Breast epithelium (tissue), 4 donors: ENCODE measurements around the gene SH2D3C. TPM values are rescaled to one million over a fixed set of nuclear protein-coding genes. Genes with fewer than 3 reads are reported as not detected.

ENCODE experiments used
- DNase-seq, 2 donors: peaks; one replicate each; pipeline ENCODE4 v3.0.0-alpha.2; 2019; ENCODE audit warnings: low spot score in 2 of 2
- H3K27ac ChIP-seq, 2 donors: fragments of 200-600 bp; sonication (generic) in 1 of 2; one replicate each; pipeline ENCODE4 v1.5.1; 2016 to 2019; ENCODE audit warnings: mild to moderate bottlenecking in 1 of 2
- H3K27me3 ChIP-seq, 2 donors: fragments of 200-600 bp; sonication (generic) in 1 of 2; one replicate each; pipeline versions ENCODE4 v1.5.1 to v1.6.0; 2017 to 2019; ENCODE audit warnings: control low read depth in 1 of 2, mild to moderate bottlenecking in 1 of 2
- H3K36me3 ChIP-seq: fragments of 200-600 bp; one replicate; pipeline ENCODE4 v1.5.1; 2019
- H3K4me1 ChIP-seq, 2 donors: fragments of 200-600 bp; sonication (generic); one replicate each; pipeline ENCODE4 v1.5.1; 2016 to 2019; ENCODE audit warnings: control low read depth in 1 of 2
- H3K4me3 ChIP-seq, 3 donors: fragments of 200-600 bp; sonication (generic); 1 replicate in 2 of 3; 2 replicates in 1 of 3; pipeline ENCODE4 v1.5.1; 2016 to 2019; ENCODE audit warnings: mild to moderate bottlenecking in 3 of 3, moderate library complexity in 2 of 3
- H3K9me3 ChIP-seq, 2 donors: fragments of 200-600 bp; sonication (generic) in 1 of 2; one replicate each; pipeline ENCODE4 v1.5.1; 2016 to 2019; ENCODE audit warnings: control low read depth in 1 of 2
- CTCF ChIP-seq, 3 donors: fragments of 450-650 bp; IDR thresholded peaks; one replicate each; pipeline ENCODE4 v1.5.1; 2016 to 2017; ENCODE audit warnings: antibody characterized with exemption in 3 of 3, mild to moderate bottlenecking in 3 of 3, moderate library complexity in 3 of 3
- POLR2A ChIP-seq: fragments of 450-650 bp; IDR thresholded peaks from one replicate; pipeline ENCODE4 v1.6.1; 2016; ENCODE audit warnings: antibody characterized with exemption, mild to moderate bottlenecking, moderate library complexity
- POLR2AphosphoS5 ChIP-seq, 3 donors: sonication (generic); formaldehyde crosslinking; IDR thresholded peaks; one replicate each; pipeline ENCODE4 v1.6.1; 2017; ENCODE audit warnings: antibody characterized with exemption in 3 of 3
- intact Hi-C: fragments of 100-400 bp; cut with DNase I; formaldehyde crosslinking; loops from one replicate; pipeline ENCODE4 v1.15.1; 2023; ENCODE audit warnings: low total_unique reads
- total RNA-seq, 3 donors: library from RNA; depleted of rRNA; stranded (reverse); fragments of >200 nt; gene quantifications; one replicate each; pipeline ENCODE4 v1.1.0, GENCODE V29; 2016

The SH2D3C gene
- total RNA-seq, 3 donors from 2014 or later, result 6.0 to 15.4 (median 6.9) TPM

- intact Hi-C loops, result no loop called here
- H3K27ac ChIP-seq, result peak overlapping the region; percentile 92 to 96
- peaks cover 9 to 10% of the 10 kb centered on the region in 2 donors for H3K4me1 ChIP-seq
- no peaks in the 10 kb centered on the region for H3K9me3 ChIP-seq
- H3K4me3 ChIP-seq, result peak overlapping the region; percentile 66 to 77 (median 73)
- H3K36me3 ChIP-seq, result peaks cover 4% of the 10 kb centered on the region
- TF ChIP-seq POLR2A (no peak), CTCF (IDR thresholded peaks at IDR 0.05) (no peak), POLR2AphosphoS5 (IDR thresholded peaks at IDR 0.05) (no peak)
- no peak for DNase-seq
- no peaks in the 10 kb centered on the region for H3K27me3 ChIP-seq
Observed at GRCh38 chr9:127803507-127804352, 25.3 kb upstream of the SH2D3C start.

- H3K4me1 ChIP-seq, result peaks cover 9 to 10% of the 10 kb centered on the region in 2 donors
- TF ChIP-seq CTCF (IDR thresholded peaks at IDR 0.05) (no peak), POLR2AphosphoS5 (IDR thresholded peaks at IDR 0.05) (peak; percentile 49 to 85 (median 62)), POLR2A (no peak)
- DNase-seq, result peak; percentile 79
- H3K4me3 ChIP-seq, result peak within 1 kb of the TSS; percentile 66 to 77 (median 73)
- peak within 1 kb of the TSS; percentile 92 to 96 for H3K27ac ChIP-seq
- H3K27me3 ChIP-seq, result no peaks in the 10 kb centered on the region
- H3K9me3 ChIP-seq, result no peaks in the 10 kb centered on the region
- intact Hi-C loops, result no loop called here
- peaks cover 4% of the 10 kb centered on the region for H3K36me3 ChIP-seq
Observed at GRCh38 chr9:127802576-127803443, 24.3 kb upstream of the SH2D3C start, which contains the start of gene FPGS. FPGS (plus strand) TSS chr9:127802882; CDS start chr9:127802925, 43 bp downstream.

GRCh38 chr9:127801955-127802575 is 23.6 kb upstream of the SH2D3C start:
- DNase-seq, result no peak
- H3K4me3 ChIP-seq, result peak overlapping the region; percentile 66 to 77 (median 73)
- H3K9me3 ChIP-seq, result no peaks in the 10 kb centered on the region
- H3K4me1 ChIP-seq, result peaks cover 9 to 15% of the 10 kb centered on the region in 2 donors
- H3K27me3 ChIP-seq, result no peaks in the 10 kb centered on the region
- intact Hi-C loops, result no loop called here
- TF ChIP-seq POLR2AphosphoS5 (IDR thresholded peaks at IDR 0.05), result peak in 1 of 3 donors; percentile 20
- peak in 2 of 3 donors; percentile 25 to 36 for TF ChIP-seq CTCF (IDR thresholded peaks at IDR 0.05)
- TF ChIP-seq POLR2A, result no peak
- peaks cover under 1% of the 10 kb centered on the region for H3K36me3 ChIP-seq
- H3K27ac ChIP-seq, result peak overlapping the region; percentile 92 to 96

- DNase-seq, result no peak
- no peak overlapping the region for H3K4me3 ChIP-seq
- no peaks in the 10 kb centered on the region for H3K9me3 ChIP-seq
- H3K27me3 ChIP-seq, result no peaks in the 10 kb centered on the region
- peaks cover 2 to 12% of the 10 kb centered on the region in 2 donors for H3K4me1 ChIP-seq
- H3K36me3 ChIP-seq, result no peaks in the 10 kb centered on the region
- intact Hi-C loops, result no loop called here
- no peak for TF ChIP-seq CTCF (IDR thresholded peaks at IDR 0.05)
- no peak for TF ChIP-seq POLR2A
- TF ChIP-seq POLR2AphosphoS5 (IDR thresholded peaks at IDR 0.05), result no peak
- H3K27ac ChIP-seq, result peak overlapping the region; percentile 45 to 61
Observed at GRCh38 chr9:127796852-127797370, 18.4 kb upstream of the SH2D3C start.
